HepG2 (cell line): ENCODE results near the gene GJB1. TPM values are rescaled to one million over a fixed set of nuclear protein-coding genes. Genes with fewer than 3 reads are reported as not detected.

ENCODE experiments used
- ATAD3A ChIP-seq: sonication (generic); formaldehyde crosslinking; IDR thresholded peaks from 2 replicates; pipeline ENCODE4 v1.4.0; 2020; ENCODE audit warnings: missing genetic modification reagents
- BORCS8-MEF2B ChIP-seq: sonication (generic); formaldehyde crosslinking; IDR thresholded peaks from 2 replicates; pipeline ENCODE4 v1.8.0; 2022; ENCODE audit warnings: mild to moderate bottlenecking, missing genetic modification reagents
- EEA1 ChIP-seq: sonication (generic); formaldehyde crosslinking; IDR thresholded peaks from 2 replicates; pipeline ENCODE4 v1.5.1; 2020; ENCODE audit warnings: mild to moderate bottlenecking, missing genetic modification reagents, borderline replicate concordance
- ETV5 ChIP-seq: IDR thresholded peaks from 2 replicates; pipeline ENCODE4 v1.6.1; 2018; ENCODE audit warnings: missing biosample characterization, missing genetic modification reagents, inconsistent platforms, borderline replicate concordance
- JARID2 ChIP-seq: sonication (generic); formaldehyde crosslinking; IDR thresholded peaks from 2 replicates; pipeline ENCODE4 v1.8.1; 2023; ENCODE audit warnings: missing genetic modification reagents, inconsistent platforms; ENCODE audit not compliant: insufficient replicate concordance
- JDP2 ChIP-seq: sonication (generic); formaldehyde crosslinking; IDR thresholded peaks from 2 replicates; pipeline ENCODE4 v1.8.1; 2022; ENCODE audit warnings: missing genetic modification reagents, borderline replicate concordance
- ONECUT2 ChIP-seq: sonication (generic); formaldehyde crosslinking; IDR thresholded peaks from 2 replicates; pipeline ENCODE4 v1.4.0; 2020; ENCODE audit warnings: missing genetic modification reagents
- RBFOX2 ChIP-seq: fragments of 200-400 bp; formaldehyde crosslinking; IDR thresholded peaks from 2 replicates; pipeline ENCODE4 v1.6.1; 2017; ENCODE audit warnings: low read depth, mild to moderate bottlenecking, low read length
- SIN3A ChIP-seq: IDR thresholded peaks from 2 replicates; pipeline ENCODE4 v1.6.1; 2011; ENCODE audit warnings: low read depth, mild to moderate bottlenecking, control low read depth, low read length, borderline replicate concordance
- ZBTB3 ChIP-seq: sonication (generic); formaldehyde crosslinking; IDR thresholded peaks from 2 replicates; pipeline ENCODE4 v1.4.0; 2020; ENCODE audit warnings: low read depth, mild to moderate bottlenecking, moderate library complexity, missing genetic modification reagents, borderline replicate concordance
- ZNF225 ChIP-seq: sonication (generic); formaldehyde crosslinking; IDR thresholded peaks from 2 replicates; pipeline ENCODE4 v1.4.0; 2020; ENCODE audit warnings: mild to moderate bottlenecking, missing genetic modification reagents
- ZNF230 ChIP-seq: sonication (generic); formaldehyde crosslinking; IDR thresholded peaks from 2 replicates; pipeline ENCODE4 v1.4.0; 2020; ENCODE audit warnings: mild to moderate bottlenecking, missing genetic modification reagents
- ZNF234 ChIP-seq: sonication (generic); formaldehyde crosslinking; conservative IDR thresholded peaks from 2 replicates; pipeline ENCODE4 v1.5.1; 2020; ENCODE audit warnings: mild to moderate bottlenecking, missing genetic modification reagents
- ZNF235 ChIP-seq: sonication (generic); formaldehyde crosslinking; IDR thresholded peaks from 2 replicates; pipeline ENCODE4 v1.8.1; 2023; ENCODE audit warnings: mild to moderate bottlenecking, missing genetic modification reagents, borderline replicate concordance
- ZNF263 ChIP-seq: sonication (generic); formaldehyde crosslinking; IDR thresholded peaks from 2 replicates; pipeline ENCODE4 v1.4.0; 2020; ENCODE audit warnings: missing genetic modification reagents
- ZNF34 ChIP-seq: sonication (generic); formaldehyde crosslinking; IDR thresholded peaks from 2 replicates; pipeline ENCODE4 v1.4.0; 2020; ENCODE audit warnings: mild to moderate bottlenecking, missing genetic modification reagents, borderline replicate concordance
- ZNF362 ChIP-seq: sonication (generic); formaldehyde crosslinking; IDR thresholded peaks from 2 replicates; pipeline ENCODE4 v1.4.0; 2020; ENCODE audit warnings: missing genetic modification reagents, mild to moderate bottlenecking, borderline replicate concordance
- ZNF564 ChIP-seq: sonication (generic); formaldehyde crosslinking; IDR thresholded peaks from 2 replicates; pipeline ENCODE4 v1.8.1; 2023; ENCODE audit warnings: mild to moderate bottlenecking, missing genetic modification reagents
- ZNF670 ChIP-seq: sonication (generic); formaldehyde crosslinking; IDR thresholded peaks from 2 replicates; pipeline ENCODE4 v1.8.0; 2022; ENCODE audit warnings: mild to moderate bottlenecking, missing genetic modification reagents, borderline replicate concordance
- ZNF709 ChIP-seq: sonication (generic); formaldehyde crosslinking; IDR thresholded peaks from 2 replicates; pipeline ENCODE4 v1.5.0; 2020; ENCODE audit warnings: mild to moderate bottlenecking, missing genetic modification reagents
- polyA plus RNA-seq, 8 experiments: library from polyadenylated mRNA; depleted of rRNA in 3 of 8; stranded (reverse) in 7 of 8; unstranded in 1 of 8; fragments of >200 nt; fragmentation: Illumina TruSeq in 4 of 8; extraction: Trizol in 4 of 8; gene quantifications; 2 replicates each; pipeline versions ENCODE4 v1.2.1 to v1.2.3, GENCODE V29; 2011 to 2016; ENCODE audit warnings: low read depth in 4 of 8, missing spikeins in 1 of 8, mixed read lengths in 1 of 8; ENCODE audit not compliant: insufficient read depth in 1 of 8
- total RNA-seq, 5 experiments: library from RNA; depleted of rRNA; stranded (reverse); fragments of >200 nt; fragmentation: Illumina TruSeq; extraction: Trizol; gene quantifications; 2 replicates each; pipeline ENCODE4 v1.2.3, GENCODE V29; 2016; ENCODE audit warnings: low read depth in 1 of 5
- TF ChIP-seq, protein P1 (sequence below): sonication (generic); formaldehyde crosslinking; IDR thresholded peaks from 2 replicates; pipeline ENCODE4 v1.5.0; 2020; ENCODE audit warnings: missing genetic modification reagents, mild to moderate bottlenecking, borderline replicate concordance
- TF ChIP-seq, protein P2 (sequence below): sonication (generic); formaldehyde crosslinking; IDR thresholded peaks from 2 replicates; pipeline ENCODE4 v1.8.1; 2022; ENCODE audit warnings: mild to moderate bottlenecking, missing genetic modification reagents
- TF ChIP-seq, protein P3 (sequence below): sonication (generic); formaldehyde crosslinking; IDR thresholded peaks from 2 replicates; pipeline ENCODE4 v1.4.0; 2020; ENCODE audit warnings: missing genetic modification reagents
- TF ChIP-seq, protein P4 (sequence below): sonication (generic); formaldehyde crosslinking; IDR thresholded peaks from 2 replicates; pipeline ENCODE4 v1.8.0; 2022; ENCODE audit warnings: low read depth, missing genetic modification reagents

GJB1 gene
- total and polyA plus RNA-seq, 2 of the 13 experiments (the other 11 are each of a cell fraction or from before 2014, with no cell fraction given): 111 to 161 TPM

- TF ChIP-seq, protein P1, sequence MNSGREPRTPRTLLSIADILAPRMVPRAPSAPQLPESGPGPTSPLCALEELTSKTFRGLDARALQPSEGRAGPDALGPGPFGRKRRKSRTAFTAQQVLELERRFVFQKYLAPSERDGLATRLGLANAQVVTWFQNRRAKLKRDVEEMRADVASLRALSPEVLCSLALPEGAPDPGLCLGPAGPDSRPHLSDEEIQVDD (CRISPR knock-in tag): no peak
- TF ChIP-seq EEA1 (no peak), ZNF234 (no peak), ZNF235 (CRISPR knock-in tag) (no peak), ONECUT2 (CRISPR knock-in tag) (peak; percentile 61; the same call in 1 of the 2 replicates), ETV5 (peak; percentile 26; the same call in 1 of the 2 replicates), ZNF263 (CRISPR knock-in tag) (peak; percentile 11; the same call in 1 of the 2 replicates), BORCS8-MEF2B (peak; percentile 69; the same call in 1 of the 2 replicates), ZNF230 (no peak; the same call in 1 of the 2 replicates), ZNF670 (CRISPR knock-in tag) (no peak), ZNF709 (CRISPR knock-in tag) (no peak), ZNF362 (CRISPR knock-in tag) (peak; percentile 15; the same call in 1 of the 2 replicates), JARID2 (CRISPR knock-in tag) (no peak), ATAD3A (CRISPR knock-in tag) (no peak), RBFOX2 (peak; percentile 68), JDP2 (CRISPR knock-in tag) (no peak), ZNF225 (CRISPR knock-in tag) (no peak), ZNF564 (CRISPR knock-in tag) (no peak), ZBTB3 (no peak), ZNF34 (CRISPR knock-in tag) (no peak), SIN3A (peak; percentile 65; the same call in 1 of the 2 replicates)
- TF ChIP-seq, protein P2, sequence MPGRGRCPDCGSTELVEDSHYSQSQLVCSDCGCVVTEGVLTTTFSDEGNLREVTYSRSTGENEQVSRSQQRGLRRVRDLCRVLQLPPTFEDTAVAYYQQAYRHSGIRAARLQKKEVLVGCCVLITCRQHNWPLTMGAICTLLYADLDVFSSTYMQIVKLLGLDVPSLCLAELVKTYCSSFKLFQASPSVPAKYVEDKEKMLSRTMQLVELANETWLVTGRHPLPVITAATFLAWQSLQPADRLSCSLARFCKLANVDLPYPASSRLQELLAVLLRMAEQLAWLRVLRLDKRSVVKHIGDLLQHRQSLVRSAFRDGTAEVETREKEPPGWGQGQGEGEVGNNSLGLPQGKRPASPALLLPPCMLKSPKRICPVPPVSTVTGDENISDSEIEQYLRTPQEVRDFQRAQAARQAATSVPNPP (CRISPR knock-in tag): peak; percentile 78
- TF ChIP-seq, protein P3, sequence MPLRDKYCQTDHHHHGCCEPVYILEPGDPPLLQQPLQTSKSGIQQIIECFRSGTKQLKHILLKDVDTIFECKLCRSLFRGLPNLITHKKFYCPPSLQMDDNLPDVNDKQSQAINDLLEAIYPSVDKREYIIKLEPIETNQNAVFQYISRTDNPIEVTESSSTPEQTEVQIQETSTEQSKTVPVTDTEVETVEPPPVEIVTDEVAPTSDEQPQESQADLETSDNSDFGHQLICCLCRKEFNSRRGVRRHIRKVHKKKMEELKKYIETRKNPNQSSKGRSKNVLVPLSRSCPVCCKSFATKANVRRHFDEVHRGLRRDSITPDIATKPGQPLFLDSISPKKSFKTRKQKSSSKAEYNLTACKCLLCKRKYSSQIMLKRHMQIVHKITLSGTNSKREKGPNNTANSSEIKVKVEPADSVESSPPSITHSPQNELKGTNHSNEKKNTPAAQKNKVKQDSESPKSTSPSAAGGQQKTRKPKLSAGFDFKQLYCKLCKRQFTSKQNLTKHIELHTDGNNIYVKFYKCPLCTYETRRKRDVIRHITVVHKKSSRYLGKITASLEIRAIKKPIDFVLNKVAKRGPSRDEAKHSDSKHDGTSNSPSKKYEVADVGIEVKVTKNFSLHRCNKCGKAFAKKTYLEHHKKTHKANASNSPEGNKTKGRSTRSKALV (CRISPR knock-in tag): no peak
- TF ChIP-seq, protein P4, sequence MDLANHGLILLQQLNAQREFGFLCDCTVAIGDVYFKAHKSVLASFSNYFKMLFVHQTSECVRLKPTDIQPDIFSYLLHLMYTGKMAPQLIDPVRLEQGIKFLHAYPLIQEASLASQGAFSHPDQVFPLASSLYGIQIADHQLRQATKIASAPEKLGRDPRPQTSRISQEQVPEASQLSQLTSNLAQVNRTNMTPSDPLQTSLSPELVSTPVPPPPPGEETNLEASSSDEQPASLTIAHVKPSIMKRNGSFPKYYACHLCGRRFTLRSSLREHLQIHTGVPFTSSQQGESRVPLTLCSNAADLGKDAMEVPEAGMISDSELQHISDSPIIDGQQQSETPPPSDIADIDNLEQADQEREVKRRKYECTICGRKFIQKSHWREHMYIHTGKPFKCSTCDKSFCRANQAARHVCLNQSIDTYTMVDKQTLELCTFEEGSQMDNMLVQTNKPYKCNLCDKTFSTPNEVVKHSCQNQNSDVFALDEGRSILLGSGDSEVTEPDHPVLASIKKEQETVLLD (CRISPR knock-in tag): no peak
Measured at GRCh38 chrX:71214604-71215337, 8.3 kb upstream of the GJB1 start (continued).
